GM12891 (cell line): ENCODE data around the gene PTH2.

ENCODE experiments used
- PAX5 ChIP-seq: IDR thresholded peaks from 2 replicates; pipeline ENCODE4 v1.6.1; 2011; ENCODE audit warnings: low read length, moderate library complexity, mild to moderate bottlenecking; ENCODE audit not compliant: insufficient read depth, severe bottlenecking
- POLR2AphosphoS5 ChIP-seq: IDR thresholded peaks from 2 replicates; pipeline ENCODE4 v1.6.1; 2011; ENCODE audit warnings: low read depth, low read length, control low read depth

DNA sequence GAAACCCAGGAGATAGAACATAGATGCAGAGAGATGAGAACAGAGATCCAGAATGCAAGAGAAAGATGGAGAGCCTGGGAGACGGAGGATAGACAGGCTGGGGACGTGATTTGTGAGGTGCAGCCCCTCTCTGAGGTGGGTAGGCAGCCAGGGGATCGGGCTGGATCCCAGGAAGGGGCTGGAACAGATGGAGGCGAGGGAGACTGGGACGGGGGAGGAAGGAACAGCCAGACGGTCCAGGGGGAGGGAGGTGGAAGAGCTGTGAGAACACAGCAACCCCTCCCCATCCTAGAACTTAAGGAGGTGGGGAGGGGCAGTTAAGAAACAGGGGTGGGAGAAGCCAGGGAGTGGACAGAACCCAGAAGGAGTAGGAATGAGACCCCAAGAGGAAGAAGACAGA, 15.0 kb upstream of the PTH2 start:
- TF ChIP-seq POLR2AphosphoS5 (no peak), PAX5 (no peak)
